ENCODE results near the gene OTOP2.

The OTOP2 gene

DNA sequence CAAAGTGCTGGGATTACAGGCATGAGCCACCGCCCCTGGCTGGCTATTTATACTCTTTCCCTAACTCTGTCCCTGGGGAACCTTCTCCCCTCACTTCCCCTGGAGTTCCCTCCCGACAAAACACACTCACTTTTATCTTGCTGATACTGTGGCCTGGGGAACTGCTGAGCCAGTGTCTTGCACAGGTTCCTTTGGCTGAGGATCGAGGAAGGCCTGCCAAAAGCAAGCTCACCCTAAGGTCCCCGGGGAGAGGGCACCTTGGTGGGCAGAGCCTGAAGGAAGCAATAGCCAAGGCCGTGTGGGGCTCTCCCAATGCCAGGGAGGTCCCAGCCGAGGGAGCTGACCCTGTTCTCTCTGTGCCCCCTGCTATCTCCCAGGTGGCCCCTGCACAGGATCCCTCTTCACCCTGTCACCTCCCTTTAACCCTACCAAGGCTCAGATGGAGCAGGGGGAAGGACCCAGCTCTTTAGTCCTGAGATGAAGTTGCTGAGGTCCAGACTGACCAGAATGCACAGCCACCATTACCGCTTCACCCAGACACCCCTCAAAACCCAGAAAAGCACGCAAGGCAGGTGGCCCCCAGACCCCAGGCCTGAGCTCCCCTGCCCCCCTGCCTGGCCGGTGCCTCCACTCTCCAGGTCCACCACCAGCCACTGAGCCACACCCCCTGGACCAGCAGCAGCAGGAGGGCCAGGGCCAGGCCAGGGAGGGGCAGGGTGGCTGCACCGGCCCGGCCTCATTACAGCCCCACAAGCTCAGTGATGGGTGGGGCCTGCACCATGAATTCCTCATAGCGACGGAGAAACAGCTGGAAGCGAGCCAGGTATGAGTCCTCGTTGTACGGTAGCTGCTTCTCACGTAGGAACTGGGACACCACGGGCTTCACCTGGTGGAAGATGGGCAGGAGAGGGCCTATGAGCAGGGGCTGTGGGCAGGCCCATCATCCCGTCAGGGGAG is 46.2 kb upstream of the OTOP2 start:
- H3K36me3 Mint-ChIP-seq (ENCODE audit: low read depth) = no peaks in the 10 kb centered on the region
- TF ChIP-seq, protein P1, sequence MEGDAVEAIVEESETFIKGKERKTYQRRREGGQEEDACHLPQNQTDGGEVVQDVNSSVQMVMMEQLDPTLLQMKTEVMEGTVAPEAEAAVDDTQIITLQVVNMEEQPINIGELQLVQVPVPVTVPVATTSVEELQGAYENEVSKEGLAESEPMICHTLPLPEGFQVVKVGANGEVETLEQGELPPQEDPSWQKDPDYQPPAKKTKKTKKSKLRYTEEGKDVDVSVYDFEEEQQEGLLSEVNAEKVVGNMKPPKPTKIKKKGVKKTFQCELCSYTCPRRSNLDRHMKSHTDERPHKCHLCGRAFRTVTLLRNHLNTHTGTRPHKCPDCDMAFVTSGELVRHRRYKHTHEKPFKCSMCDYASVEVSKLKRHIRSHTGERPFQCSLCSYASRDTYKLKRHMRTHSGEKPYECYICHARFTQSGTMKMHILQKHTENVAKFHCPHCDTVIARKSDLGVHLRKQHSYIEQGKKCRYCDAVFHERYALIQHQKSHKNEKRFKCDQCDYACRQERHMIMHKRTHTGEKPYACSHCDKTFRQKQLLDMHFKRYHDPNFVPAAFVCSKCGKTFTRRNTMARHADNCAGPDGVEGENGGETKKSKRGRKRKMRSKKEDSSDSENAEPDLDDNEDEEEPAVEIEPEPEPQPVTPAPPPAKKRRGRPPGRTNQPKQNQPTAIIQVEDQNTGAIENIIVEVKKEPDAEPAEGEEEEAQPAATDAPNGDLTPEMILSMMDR (IDR thresholded peaks at IDR 0.05; ENCODE audit: unreplicated experiment in 3 of 3) = no peak
- no peak overlapping the region for H3K4me3 Mint-ChIP-seq
- H3K27ac Mint-ChIP-seq = no peak overlapping the region
- H3K4me1 Mint-ChIP-seq = peaks cover 5% of the 10 kb centered on the region
- no peaks in the 10 kb centered on the region for H3K9me3 Mint-ChIP-seq
- peaks cover 17% of the 10 kb centered on the region for H3K27me3 Mint-ChIP-seq (ENCODE audit: low read depth)

DNA sequence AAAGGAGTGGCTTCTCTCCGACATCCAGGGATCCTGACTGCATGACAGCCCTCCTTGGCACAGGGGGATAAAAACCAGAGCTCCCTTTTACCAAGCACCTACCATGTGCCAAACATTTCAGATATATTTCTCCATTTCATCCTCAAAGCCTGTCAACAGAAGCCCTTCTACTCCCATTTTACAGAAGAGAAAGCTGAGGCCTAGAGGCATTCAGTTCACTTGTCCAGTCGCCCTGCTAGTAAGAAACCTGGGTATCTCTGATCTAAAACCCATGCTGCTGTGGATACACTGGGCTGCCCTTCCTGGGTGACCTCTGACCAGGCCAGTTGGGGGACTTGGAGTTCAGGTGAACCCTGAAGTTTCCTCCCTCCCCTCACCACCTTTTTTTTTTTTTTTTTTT is 45.4 kb upstream of the OTOP2 start:
- peaks cover 5% of the 10 kb centered on the region for H3K4me1 Mint-ChIP-seq
- H3K27ac Mint-ChIP-seq = no peak overlapping the region
- no peaks in the 10 kb centered on the region for H3K36me3 Mint-ChIP-seq (ENCODE audit: low read depth)
- peaks cover 25% of the 10 kb centered on the region for H3K27me3 Mint-ChIP-seq (ENCODE audit: low read depth)
- no peak overlapping the region for H3K4me3 Mint-ChIP-seq
- H3K9me3 Mint-ChIP-seq = no peaks in the 10 kb centered on the region
- TF ChIP-seq, protein P1 (IDR thresholded peaks at IDR 0.05; ENCODE audit: unreplicated experiment in 3 of 3) = no peak

DNA sequence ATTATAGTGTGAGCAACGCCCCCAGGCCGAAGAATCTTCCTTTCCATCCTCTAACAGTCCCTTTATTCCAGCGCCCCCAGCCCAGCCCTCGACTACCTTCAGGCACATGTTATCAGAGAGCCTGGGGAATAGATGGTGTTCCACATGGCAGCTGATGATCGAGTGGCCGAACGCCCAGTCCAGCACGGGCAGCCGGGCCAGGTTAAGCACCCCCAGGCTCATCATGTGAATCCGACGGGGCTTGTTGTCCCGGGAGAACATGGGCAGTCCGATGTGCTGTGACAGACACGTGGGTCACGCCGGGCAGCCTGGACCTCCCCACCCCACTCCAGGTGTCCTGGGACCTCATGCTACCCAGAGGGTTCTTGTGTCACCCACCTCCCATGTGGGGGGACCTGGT is 44.8 kb upstream of the OTOP2 start:
- Mint-ChIP-seq H3K36me3 (ENCODE audit: low read depth) (no peaks in the 10 kb centered on the region), H3K4me3 (no peak overlapping the region), H3K9me3 (no peaks in the 10 kb centered on the region), H3K27ac (no peak overlapping the region), H3K4me1 (no peaks in the 10 kb centered on the region), H3K27me3 (ENCODE audit: low read depth) (peaks cover 26% of the 10 kb centered on the region)
- TF ChIP-seq, protein P1 (IDR thresholded peaks at IDR 0.05; ENCODE audit: unreplicated experiment in 3 of 3) = no peak

DNA sequence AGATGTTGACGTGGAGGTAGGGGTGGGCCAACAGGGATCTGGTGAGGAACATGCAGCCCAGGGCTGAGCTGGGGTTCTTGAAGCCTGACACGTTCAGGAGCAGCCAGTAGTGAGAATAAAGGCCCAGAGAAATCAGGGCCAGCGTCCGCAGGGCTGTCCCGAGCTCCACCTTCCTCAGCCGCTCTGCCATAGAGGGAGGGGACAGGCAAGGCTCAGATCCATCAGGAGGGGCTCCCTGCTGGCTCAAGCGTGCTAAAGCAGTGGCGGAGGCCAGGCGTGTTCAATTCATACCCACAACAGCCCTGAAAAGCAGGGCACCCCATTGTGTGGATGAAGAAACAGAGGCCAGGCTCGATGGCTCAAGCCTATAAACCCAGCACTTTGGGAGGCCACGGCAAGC is 43.0 kb upstream of the OTOP2 start:
- Mint-ChIP-seq H3K4me3 (no peak overlapping the region), H3K9me3 (no peaks in the 10 kb centered on the region), H3K27ac (no peak overlapping the region), H3K4me1 (no peaks in the 10 kb centered on the region), H3K36me3 (ENCODE audit: low read depth) (no peaks in the 10 kb centered on the region), H3K27me3 (ENCODE audit: low read depth) (peaks cover 28% of the 10 kb centered on the region)
- TF ChIP-seq, protein P1 (IDR thresholded peaks at IDR 0.05; ENCODE audit: unreplicated experiment in 3 of 3) = no peak

DNA sequence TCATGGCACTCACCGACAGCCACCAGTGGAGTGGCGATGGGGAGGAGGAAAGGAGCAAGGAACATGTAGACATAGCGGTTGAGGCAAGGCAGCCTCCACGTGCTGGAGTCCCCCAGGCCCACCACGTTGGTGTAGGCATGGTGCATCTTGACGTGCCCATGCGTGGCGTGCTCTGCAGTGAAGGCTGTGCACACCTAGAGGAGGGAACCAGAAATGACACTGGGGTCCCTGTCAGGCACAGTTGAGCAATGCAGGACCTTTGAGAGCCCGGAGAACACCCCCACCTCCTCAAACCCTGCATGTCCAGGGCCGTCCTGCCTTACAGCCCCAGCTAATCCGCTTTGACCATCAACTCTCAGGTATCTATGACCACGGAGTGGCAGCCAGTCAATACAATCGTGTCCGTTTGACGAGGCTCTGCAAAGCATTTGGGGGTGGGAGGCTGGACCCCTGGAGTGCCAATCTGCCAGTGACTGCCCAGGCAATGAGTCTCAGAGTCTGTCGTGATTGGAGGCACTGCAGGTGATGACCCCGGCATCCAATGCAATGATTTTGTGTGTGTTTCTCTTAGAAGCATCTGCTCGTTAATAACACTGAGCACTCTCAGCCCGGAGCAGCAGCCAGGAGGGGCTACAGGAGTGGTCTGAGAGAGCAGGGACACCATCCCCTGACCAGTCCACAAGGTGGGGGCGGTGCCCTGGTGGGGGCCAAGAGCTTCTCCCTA is 41.4 kb upstream of the OTOP2 start:
- Mint-ChIP-seq H3K9me3 (peaks cover 2% of the 10 kb centered on the region), H3K4me3 (no peak overlapping the region), H3K36me3 (ENCODE audit: low read depth) (no peaks in the 10 kb centered on the region), H3K27ac (no peak overlapping the region), H3K4me1 (no peaks in the 10 kb centered on the region), H3K27me3 (ENCODE audit: low read depth) (peaks cover 29% of the 10 kb centered on the region)
- TF ChIP-seq, protein P1 (IDR thresholded peaks at IDR 0.05; ENCODE audit: unreplicated experiment in 3 of 3) = no peak
